ENCODE measurements around the gene CDH23. TPM values are rescaled to one million over a fixed set of nuclear protein-coding genes. Genes with fewer than 3 reads are reported as not detected.

CDH23 gene
- polyA plus RNA-seq, 1 donor (not counting 4 experiments of a cell fraction or from before 2014, with no cell fraction given): 0.01 TPM

DNA sequence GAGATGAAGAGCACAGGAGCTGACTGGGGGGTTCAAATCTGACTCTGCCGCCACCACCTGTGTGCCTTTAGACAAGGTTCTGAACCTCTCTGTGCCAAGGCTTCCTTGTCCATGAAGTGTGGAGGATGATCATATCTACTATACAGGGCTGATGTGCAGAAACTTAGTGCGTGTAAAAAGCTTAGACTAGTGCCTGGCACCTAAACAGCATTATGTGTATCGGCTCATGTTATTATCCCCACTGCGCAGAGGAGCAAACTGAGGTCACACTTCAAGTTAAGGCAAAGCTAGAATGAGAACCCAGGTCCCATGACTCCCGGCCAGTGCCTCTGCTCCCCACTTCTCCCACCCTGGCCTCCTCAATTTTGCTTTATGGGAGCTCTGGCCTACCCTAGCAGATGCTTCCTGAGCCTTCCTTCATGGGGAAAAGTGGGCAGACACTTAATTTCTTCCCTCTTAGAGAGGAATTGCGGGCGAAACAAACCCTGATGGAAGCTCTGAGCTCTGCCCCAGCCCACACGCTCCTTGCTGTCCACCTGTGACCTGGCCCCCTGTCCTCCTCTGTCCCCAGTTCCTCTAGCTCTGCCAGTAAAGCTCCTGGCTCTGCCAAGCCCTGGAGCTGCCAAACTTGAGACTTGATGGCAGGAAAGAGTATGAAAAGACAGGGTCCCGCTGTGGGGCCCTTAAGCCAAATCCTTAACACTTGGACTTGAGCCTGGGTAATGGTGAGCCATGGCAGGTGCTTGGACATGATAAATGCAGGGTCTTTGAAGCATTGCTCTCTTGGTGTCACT lies 71.0 kb downstream of the CDH23 start:
- Histone ChIP-seq H3K36me3 (ENCODE audit: control insufficient read depth in 2 of 2, extremely low read depth in 1 of 2, insufficient read depth in 2 of 2, low read length in 2 of 2) (no peaks in the 10 kb centered on the region), H3K79me2 (ENCODE audit: control insufficient read depth, insufficient read depth, low read length) (no peaks in the 10 kb centered on the region), H3K9me3 (ENCODE audit: control insufficient read depth, low read depth, low read length) (no peaks in the 10 kb centered on the region), H3K9me1 (ENCODE audit: control insufficient read depth, extremely low read depth, insufficient read depth, low read length) (no peaks in the 10 kb centered on the region), H3K9ac (ENCODE audit: control insufficient read depth, extremely low read depth, insufficient read depth, low read length) (no peak overlapping the region), H3K27me3 (ENCODE audit: control insufficient read depth, extremely low read depth, insufficient read depth, low read length) (peaks cover 12% of the 10 kb centered on the region), H4K20me1 (ENCODE audit: control insufficient read depth, extremely low read depth, insufficient read depth, low read length) (no peaks in the 10 kb centered on the region), H2AFZ (ENCODE audit: control insufficient read depth, low read length) (no peak overlapping the region), H3K4me3 (ENCODE audit: control insufficient read depth in 2 of 3, extremely low read depth in 1 of 3, insufficient read depth in 2 of 3, low read depth in 1 of 3, low read length in 3 of 3) (no peak overlapping the region), H3K4me1 (ENCODE audit: control insufficient read depth, extremely low read depth, insufficient read depth, low read length) (no peaks in the 10 kb centered on the region), H3K27ac (ENCODE audit: control insufficient read depth, insufficient read depth, low read length) (no peak overlapping the region), H3K4me2 (ENCODE audit: control insufficient read depth, extremely low read depth, insufficient read depth, low read depth, low read length) (no peak overlapping the region)
- no peak for TF ChIP-seq EZH2 (IDR thresholded peaks at IDR 0.05; ENCODE audit: low read length)
- TF ChIP-seq, protein P1, sequence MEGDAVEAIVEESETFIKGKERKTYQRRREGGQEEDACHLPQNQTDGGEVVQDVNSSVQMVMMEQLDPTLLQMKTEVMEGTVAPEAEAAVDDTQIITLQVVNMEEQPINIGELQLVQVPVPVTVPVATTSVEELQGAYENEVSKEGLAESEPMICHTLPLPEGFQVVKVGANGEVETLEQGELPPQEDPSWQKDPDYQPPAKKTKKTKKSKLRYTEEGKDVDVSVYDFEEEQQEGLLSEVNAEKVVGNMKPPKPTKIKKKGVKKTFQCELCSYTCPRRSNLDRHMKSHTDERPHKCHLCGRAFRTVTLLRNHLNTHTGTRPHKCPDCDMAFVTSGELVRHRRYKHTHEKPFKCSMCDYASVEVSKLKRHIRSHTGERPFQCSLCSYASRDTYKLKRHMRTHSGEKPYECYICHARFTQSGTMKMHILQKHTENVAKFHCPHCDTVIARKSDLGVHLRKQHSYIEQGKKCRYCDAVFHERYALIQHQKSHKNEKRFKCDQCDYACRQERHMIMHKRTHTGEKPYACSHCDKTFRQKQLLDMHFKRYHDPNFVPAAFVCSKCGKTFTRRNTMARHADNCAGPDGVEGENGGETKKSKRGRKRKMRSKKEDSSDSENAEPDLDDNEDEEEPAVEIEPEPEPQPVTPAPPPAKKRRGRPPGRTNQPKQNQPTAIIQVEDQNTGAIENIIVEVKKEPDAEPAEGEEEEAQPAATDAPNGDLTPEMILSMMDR (optimal IDR thresholded peaks at IDR 0.05 in 1 of 3, IDR thresholded peaks at IDR 0.05 in 1 of 3, conservative IDR thresholded peaks at IDR 0.05 in 1 of 3; ENCODE audit: extremely low read depth in 1 of 3, insufficient read depth in 2 of 3, low read length in 3 of 3): no peak
- no peak for FAIRE-seq
- dilution Hi-C loops (cut with MboI; ENCODE audit: extremely low pct_ligation_motif_present, low sequenced_read_pairs): no loop called here
- DNase-seq (ENCODE audit: low read depth, low spot score): no peak

DNA sequence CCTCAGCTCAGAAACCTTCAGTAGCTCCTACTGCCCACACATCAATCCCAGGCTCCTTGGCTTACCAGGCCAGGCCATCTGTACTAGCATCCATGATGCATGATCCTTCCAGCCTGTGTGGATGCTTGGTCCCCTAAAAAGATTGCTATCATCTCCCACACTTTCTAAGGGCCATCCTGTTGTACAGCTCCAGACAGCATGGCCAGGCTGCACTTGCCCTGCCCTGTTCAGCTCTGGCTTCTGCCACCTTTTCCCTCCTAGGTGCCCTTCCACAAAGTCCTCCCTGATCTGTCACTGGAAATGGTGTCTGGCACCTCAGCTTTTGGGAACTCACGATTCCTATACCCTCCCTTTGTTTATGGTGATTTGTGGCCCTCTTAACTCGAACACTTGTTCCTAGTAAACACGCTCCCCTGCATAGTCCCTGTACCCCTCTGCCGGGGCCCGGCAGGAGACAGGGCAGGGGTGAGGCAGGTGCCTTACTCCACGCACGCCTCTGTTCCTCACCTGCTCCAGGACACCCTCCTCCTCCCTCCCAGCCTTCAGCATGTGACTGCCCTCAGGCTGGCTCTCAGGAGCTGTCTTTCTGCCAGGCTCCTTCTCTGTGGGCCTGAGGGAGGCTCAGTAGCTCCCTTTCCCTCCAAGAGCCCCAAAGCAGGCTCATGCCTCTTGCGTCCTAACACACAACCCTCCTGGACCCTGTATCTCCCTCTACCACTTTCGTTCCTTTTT lies 71.8 kb downstream of the CDH23 start:
- Histone ChIP-seq H4K20me1 (ENCODE audit: control insufficient read depth, extremely low read depth, insufficient read depth, low read length) (no peaks in the 10 kb centered on the region), H3K27me3 (ENCODE audit: control insufficient read depth, extremely low read depth, insufficient read depth, low read length) (peaks cover 15% of the 10 kb centered on the region), H3K36me3 (ENCODE audit: control insufficient read depth in 2 of 2, extremely low read depth in 1 of 2, insufficient read depth in 2 of 2, low read length in 2 of 2) (no peaks in the 10 kb centered on the region), H3K9me3 (ENCODE audit: control insufficient read depth, low read depth, low read length) (no peaks in the 10 kb centered on the region), H3K4me1 (ENCODE audit: control insufficient read depth, extremely low read depth, insufficient read depth, low read length) (no peaks in the 10 kb centered on the region), H3K4me3 (ENCODE audit: control insufficient read depth in 2 of 3, extremely low read depth in 1 of 3, insufficient read depth in 2 of 3, low read depth in 1 of 3, low read length in 3 of 3) (no peak overlapping the region), H2AFZ (ENCODE audit: control insufficient read depth, low read length) (no peak overlapping the region), H3K4me2 (ENCODE audit: control insufficient read depth, extremely low read depth, insufficient read depth, low read depth, low read length) (no peak overlapping the region), H3K9me1 (ENCODE audit: control insufficient read depth, extremely low read depth, insufficient read depth, low read length) (no peaks in the 10 kb centered on the region), H3K9ac (ENCODE audit: control insufficient read depth, extremely low read depth, insufficient read depth, low read length) (no peak overlapping the region), H3K79me2 (ENCODE audit: control insufficient read depth, insufficient read depth, low read length) (no peaks in the 10 kb centered on the region), H3K27ac (ENCODE audit: control insufficient read depth, insufficient read depth, low read length) (no peak overlapping the region)
- no peak for TF ChIP-seq EZH2 (IDR thresholded peaks at IDR 0.05; ENCODE audit: low read length)
- TF ChIP-seq, protein P1 (optimal IDR thresholded peaks at IDR 0.05 in 1 of 3, IDR thresholded peaks at IDR 0.05 in 1 of 3, conservative IDR thresholded peaks at IDR 0.05 in 1 of 3; ENCODE audit: extremely low read depth in 1 of 3, insufficient read depth in 2 of 3, low read length in 3 of 3): no peak
- no peak for DNase-seq (ENCODE audit: low read depth, low spot score)
- dilution Hi-C loops (cut with MboI; ENCODE audit: extremely low pct_ligation_motif_present, low sequenced_read_pairs): no loop called here
- no peak for FAIRE-seq
